ENCODE results near the gene HS2ST1. TPM values are rescaled to one million over a fixed set of nuclear protein-coding genes. Genes with fewer than 3 reads are reported as not detected.

Gene HS2ST1
- total RNA-seq, 1 experiment from 2014 or later = 45.8 TPM

DNA sequence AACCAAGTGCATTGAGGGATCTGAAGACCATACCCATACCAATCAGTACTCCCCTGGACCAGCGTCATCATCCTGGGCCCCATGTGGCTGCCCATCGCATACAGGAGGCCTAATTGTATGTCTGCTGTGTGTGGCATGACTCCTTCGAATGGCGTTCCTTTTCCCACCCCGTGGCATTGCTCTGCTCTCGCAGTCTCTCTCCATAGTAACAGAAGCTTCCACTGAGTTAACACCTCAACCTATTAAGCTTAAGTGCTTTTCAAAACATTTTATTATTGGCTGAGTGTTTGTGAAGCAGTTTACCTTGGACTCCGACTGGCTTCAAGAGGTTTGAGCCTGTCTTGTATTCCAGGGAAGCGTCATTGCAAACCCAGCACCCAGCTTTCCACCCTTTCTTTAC, 227.1 kb downstream of the HS2ST1 start:
- H3K4me3 ChIP-seq (ENCODE audit: low read depth, low read length, poor library complexity, severe bottlenecking) = no peak overlapping the region
- ChIA-PET CTCF (no interaction called here), POLR2A (ENCODE audit: low non-redundant PET) (no interaction called here)
- no peak for TF ChIP-seq EZH2 (IDR thresholded peaks at IDR 0.05; ENCODE audit: borderline replicate concordance, low read depth, low read length, poor library complexity, severe bottlenecking)
- TF ChIP-seq, protein P1, sequence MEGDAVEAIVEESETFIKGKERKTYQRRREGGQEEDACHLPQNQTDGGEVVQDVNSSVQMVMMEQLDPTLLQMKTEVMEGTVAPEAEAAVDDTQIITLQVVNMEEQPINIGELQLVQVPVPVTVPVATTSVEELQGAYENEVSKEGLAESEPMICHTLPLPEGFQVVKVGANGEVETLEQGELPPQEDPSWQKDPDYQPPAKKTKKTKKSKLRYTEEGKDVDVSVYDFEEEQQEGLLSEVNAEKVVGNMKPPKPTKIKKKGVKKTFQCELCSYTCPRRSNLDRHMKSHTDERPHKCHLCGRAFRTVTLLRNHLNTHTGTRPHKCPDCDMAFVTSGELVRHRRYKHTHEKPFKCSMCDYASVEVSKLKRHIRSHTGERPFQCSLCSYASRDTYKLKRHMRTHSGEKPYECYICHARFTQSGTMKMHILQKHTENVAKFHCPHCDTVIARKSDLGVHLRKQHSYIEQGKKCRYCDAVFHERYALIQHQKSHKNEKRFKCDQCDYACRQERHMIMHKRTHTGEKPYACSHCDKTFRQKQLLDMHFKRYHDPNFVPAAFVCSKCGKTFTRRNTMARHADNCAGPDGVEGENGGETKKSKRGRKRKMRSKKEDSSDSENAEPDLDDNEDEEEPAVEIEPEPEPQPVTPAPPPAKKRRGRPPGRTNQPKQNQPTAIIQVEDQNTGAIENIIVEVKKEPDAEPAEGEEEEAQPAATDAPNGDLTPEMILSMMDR (conservative IDR thresholded peaks at IDR 0.05; ENCODE audit: low read depth, low read length) = no peak
- no peaks in the 10 kb centered on the region for H3K27me3 ChIP-seq (replicated peaks; ENCODE audit: insufficient read depth, low read depth, low read length, poor library complexity)
- DNase-seq (ENCODE audit: low spot score) = no peak
- H3K36me3 ChIP-seq (ENCODE audit: insufficient read depth, low read length, poor library complexity, severe bottlenecking) = no peaks in the 10 kb centered on the region
- H3K27ac ChIP-seq (ENCODE audit: low read depth, low read length, poor library complexity, severe bottlenecking) = no peak overlapping the region
- no peaks in the 10 kb centered on the region for H3K4me1 ChIP-seq (ENCODE audit: insufficient read depth, low read length, poor library complexity, severe bottlenecking)
- BruUV-seq (replicated peaks) = no TSS peak
- H3K9me3 ChIP-seq (ENCODE audit: low read depth, low read length, poor library complexity, severe bottlenecking) = no peaks in the 10 kb centered on the region
- intact Hi-C loops (cut with micrococcal nuclease; ENCODE audit: unreplicated experiment) = no loop called here

DNA sequence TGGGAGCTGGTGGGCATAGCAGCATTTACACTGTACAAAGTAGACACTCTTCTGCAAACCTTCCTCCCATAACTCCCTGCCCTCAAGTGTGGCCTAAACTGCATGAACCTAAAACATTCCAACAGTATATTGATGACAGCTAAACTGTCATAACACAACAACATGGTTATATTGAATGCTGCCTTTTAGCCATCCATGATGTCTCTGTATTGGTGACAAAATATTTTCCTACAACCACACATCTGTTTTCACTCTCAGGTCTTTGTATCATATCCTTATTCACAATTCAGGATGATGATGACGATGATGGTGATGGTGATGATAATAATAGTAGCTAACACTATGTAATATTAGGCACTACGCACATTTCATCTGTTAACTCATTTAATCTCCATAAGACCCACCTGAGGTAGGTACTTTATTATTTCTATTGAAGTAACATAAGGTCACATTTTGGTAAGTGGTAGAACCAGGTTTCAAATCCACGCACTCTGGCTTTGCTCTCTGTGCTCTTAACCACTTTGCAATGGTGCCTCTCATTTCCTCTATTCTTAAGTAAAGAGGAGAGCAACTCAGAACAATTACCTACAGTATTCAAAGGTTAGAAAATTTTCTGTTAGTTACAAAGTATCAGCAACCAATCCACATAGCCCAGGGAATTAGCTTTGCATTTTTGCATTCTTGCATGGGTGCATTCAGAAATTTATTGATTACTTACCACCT, 229.1 kb downstream of the HS2ST1 start:
- POLR2A ChIA-PET (ENCODE audit: low non-redundant PET) = interaction anchor here (0.6 kb wide), 1 partner anchor 363 kb away, joined by 5 read pairs; no protein-coding TSS in a partner anchor

DNA sequence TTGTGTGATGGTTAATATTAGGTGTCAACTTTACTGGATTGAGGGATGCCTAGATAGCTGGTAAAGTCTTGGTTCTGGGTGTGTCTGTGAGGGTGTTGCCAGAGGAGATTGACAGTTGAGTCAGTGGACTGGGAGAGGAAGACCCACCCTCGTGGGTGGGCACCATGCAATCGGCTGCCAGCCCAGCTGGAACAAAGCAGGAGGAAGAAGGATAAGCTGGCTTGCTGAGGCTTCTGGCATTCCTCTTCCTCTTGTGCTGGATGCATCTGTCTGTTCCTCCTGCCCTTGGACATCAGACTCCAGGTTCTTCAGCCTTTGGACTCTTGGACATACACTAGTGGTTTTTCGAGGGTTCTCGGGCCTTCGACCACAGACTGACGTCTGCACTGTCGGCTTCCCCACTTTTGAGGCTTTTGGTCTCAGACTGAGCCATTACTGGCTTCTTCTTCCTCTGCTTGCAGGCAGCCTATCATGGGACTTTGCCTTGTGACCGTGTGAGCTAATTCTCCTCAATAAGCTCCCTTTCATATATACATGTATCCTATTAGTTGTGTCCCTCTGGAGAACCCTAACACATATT, 230.0 kb downstream of the HS2ST1 start:
- no peaks in the 10 kb centered on the region for H3K27me3 ChIP-seq (replicated peaks; ENCODE audit: insufficient read depth, low read depth, low read length, poor library complexity)
- ChIA-PET CTCF (no interaction called here), POLR2A (ENCODE audit: low non-redundant PET) (no interaction called here)
- no peak for DNase-seq (ENCODE audit: low spot score)
- no peak overlapping the region for H3K27ac ChIP-seq (ENCODE audit: low read depth, low read length, poor library complexity, severe bottlenecking)
- no peaks in the 10 kb centered on the region for H3K9me3 ChIP-seq (ENCODE audit: low read depth, low read length, poor library complexity, severe bottlenecking)
- no TSS peak for BruUV-seq (replicated peaks)
- TF ChIP-seq, protein P1 (conservative IDR thresholded peaks at IDR 0.05; ENCODE audit: low read depth, low read length) = no peak
- intact Hi-C loops (cut with micrococcal nuclease; ENCODE audit: unreplicated experiment) = no loop called here
- no peak overlapping the region for H3K4me3 ChIP-seq (ENCODE audit: low read depth, low read length, poor library complexity, severe bottlenecking)
- no peaks in the 10 kb centered on the region for H3K36me3 ChIP-seq (ENCODE audit: insufficient read depth, low read length, poor library complexity, severe bottlenecking)
- peaks cover 5% of the 10 kb centered on the region for H3K4me1 ChIP-seq (ENCODE audit: insufficient read depth, low read length, poor library complexity, severe bottlenecking)

More for the DNA sequence above, 229.1 kb downstream of the HS2ST1 start:
- Histone ChIP-seq H3K27me3 (replicated peaks; ENCODE audit: insufficient read depth, low read depth, low read length, poor library complexity) (no peaks in the 10 kb centered on the region), H3K27ac (ENCODE audit: low read depth, low read length, poor library complexity, severe bottlenecking) (no peak overlapping the region), H3K9me3 (ENCODE audit: low read depth, low read length, poor library complexity, severe bottlenecking) (no peaks in the 10 kb centered on the region), H3K4me3 (ENCODE audit: low read depth, low read length, poor library complexity, severe bottlenecking) (no peak overlapping the region), H3K36me3 (ENCODE audit: insufficient read depth, low read length, poor library complexity, severe bottlenecking) (no peaks in the 10 kb centered on the region), H3K4me1 (ENCODE audit: insufficient read depth, low read length, poor library complexity, severe bottlenecking) (no peaks in the 10 kb centered on the region)
- intact Hi-C loops (cut with micrococcal nuclease; ENCODE audit: unreplicated experiment) = no loop called here
- no TSS peak for BruUV-seq (replicated peaks)
- TF ChIP-seq, protein P1 (conservative IDR thresholded peaks at IDR 0.05; ENCODE audit: low read depth, low read length) = no peak
- TF ChIP-seq EZH2 (IDR thresholded peaks at IDR 0.05; ENCODE audit: borderline replicate concordance, low read depth, low read length, poor library complexity, severe bottlenecking) = no peak
- CTCF ChIA-PET = no interaction called here
- no peak for DNase-seq (ENCODE audit: low spot score)

Data from A673 (cell line).